ENCODE data around the gene AK9. TPM values are rescaled to one million over a fixed set of nuclear protein-coding genes. Genes with fewer than 3 reads are reported as not detected.

Gene AK9
- total RNA-seq, 1 donor from 2014 or later = 8.2 TPM

DNA sequence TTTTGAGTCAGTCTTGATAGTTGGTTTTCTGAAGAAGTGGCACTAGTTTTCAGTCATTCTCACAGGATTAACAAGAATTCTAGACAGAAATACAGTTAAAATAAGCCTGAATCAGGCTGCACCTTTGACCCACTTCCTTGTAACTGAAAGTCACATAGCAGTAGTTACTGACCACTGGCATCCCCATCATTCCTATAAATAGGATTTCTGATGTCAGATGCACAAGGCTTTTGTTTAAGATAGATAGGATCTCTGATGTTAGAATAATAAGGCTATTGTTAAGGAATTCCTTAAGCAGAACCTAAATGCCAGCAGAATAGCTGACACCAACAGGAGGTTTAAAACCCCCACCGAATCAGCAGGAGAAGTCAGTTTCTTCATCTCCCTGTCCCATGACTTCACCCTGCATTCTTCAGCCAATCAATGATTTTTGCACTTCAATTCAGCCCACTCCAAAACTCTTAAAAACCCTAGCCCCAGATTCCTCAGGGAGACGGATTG lies 177.4 kb downstream of the AK9 start:
- peak overlapping the region; percentile 59 for H2AFZ ChIP-seq (replicated peaks)
- peaks cover 31% of the 10 kb centered on the region for H3K4me1 ChIP-seq
- H4K20me1 ChIP-seq (ENCODE audit: low read depth) = no peaks in the 10 kb centered on the region
- H3K27ac Mint-ChIP-seq = peak overlapping the region; percentile 52
- no peaks in the 10 kb centered on the region for H3K27me3 Mint-ChIP-seq (ENCODE audit: insufficient read depth, low read depth)
- H3K36me3 Mint-ChIP-seq = no peaks in the 10 kb centered on the region
- peaks cover 14% of the 10 kb centered on the region for H3K9me3 Mint-ChIP-seq
- no peaks in the 10 kb centered on the region for H3K9me3 ChIP-seq (ENCODE audit: low read depth)
- no peaks in the 10 kb centered on the region for H3K36me3 ChIP-seq
- peak; percentile 43 for DNase-seq (ENCODE audit: low spot score)
- no peak for TF ChIP-seq EZH2 (IDR thresholded peaks at IDR 0.05)
- TF ChIP-seq EZH2phosphoT487 (IDR thresholded peaks at IDR 0.05) = no peak
- TF ChIP-seq, protein P1, sequence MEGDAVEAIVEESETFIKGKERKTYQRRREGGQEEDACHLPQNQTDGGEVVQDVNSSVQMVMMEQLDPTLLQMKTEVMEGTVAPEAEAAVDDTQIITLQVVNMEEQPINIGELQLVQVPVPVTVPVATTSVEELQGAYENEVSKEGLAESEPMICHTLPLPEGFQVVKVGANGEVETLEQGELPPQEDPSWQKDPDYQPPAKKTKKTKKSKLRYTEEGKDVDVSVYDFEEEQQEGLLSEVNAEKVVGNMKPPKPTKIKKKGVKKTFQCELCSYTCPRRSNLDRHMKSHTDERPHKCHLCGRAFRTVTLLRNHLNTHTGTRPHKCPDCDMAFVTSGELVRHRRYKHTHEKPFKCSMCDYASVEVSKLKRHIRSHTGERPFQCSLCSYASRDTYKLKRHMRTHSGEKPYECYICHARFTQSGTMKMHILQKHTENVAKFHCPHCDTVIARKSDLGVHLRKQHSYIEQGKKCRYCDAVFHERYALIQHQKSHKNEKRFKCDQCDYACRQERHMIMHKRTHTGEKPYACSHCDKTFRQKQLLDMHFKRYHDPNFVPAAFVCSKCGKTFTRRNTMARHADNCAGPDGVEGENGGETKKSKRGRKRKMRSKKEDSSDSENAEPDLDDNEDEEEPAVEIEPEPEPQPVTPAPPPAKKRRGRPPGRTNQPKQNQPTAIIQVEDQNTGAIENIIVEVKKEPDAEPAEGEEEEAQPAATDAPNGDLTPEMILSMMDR (IDR thresholded peaks at IDR 0.05) = no peak
- H3K9ac ChIP-seq = no peak overlapping the region
- peak overlapping the region; percentile 77 for H3K27ac ChIP-seq
- no peaks in the 10 kb centered on the region for H3K27me3 ChIP-seq
- H3K79me2 ChIP-seq (ENCODE audit: low read depth) = no peaks in the 10 kb centered on the region
- peaks cover 16% of the 10 kb centered on the region for H3K4me1 Mint-ChIP-seq
- H3F3A ChIP-seq (ENCODE audit: low read depth) = peaks cover 44% of the 10 kb centered on the region
- no peak overlapping the region for H3K4me3 Mint-ChIP-seq
- peak overlapping the region; percentile 47 for H3K4me2 ChIP-seq
- peak overlapping the region; percentile 9 for H3K4me3 ChIP-seq

DNA sequence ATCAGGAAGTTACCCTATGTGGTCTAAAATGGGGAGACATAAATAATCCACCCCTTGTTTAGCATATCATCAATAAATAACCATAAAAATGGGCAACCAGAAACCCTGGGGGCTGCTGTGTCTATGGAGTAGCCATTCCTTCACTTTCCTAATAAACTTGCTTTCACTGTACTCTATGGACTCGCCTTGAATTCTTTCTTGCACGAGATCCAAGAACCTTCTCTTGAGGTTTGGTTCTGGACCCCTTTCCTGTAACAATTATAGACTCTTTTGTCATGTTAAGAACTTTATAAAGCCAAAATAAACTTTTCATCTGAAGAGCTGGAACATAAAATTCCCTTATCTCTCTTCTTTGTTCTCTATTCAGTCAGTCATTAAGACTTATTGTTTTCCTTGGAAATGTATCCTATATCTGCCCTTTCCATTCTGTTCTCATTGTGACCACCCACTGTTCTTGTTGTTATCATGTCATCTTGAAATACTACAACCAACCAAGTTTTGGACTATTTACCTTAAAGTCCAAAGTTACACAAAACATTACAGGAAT lies 178.7 kb downstream of the AK9 start:
- peaks cover 48% of the 10 kb centered on the region for H3F3A ChIP-seq (ENCODE audit: low read depth)
- H3K4me2 ChIP-seq = no peak overlapping the region
- H3K79me2 ChIP-seq (ENCODE audit: low read depth) = no peaks in the 10 kb centered on the region
- H2AFZ ChIP-seq (replicated peaks) = no peak overlapping the region
- no peak for TF ChIP-seq EZH2phosphoT487 (IDR thresholded peaks at IDR 0.05)
- no peak for TF ChIP-seq EZH2 (IDR thresholded peaks at IDR 0.05)
- H3K4me1 ChIP-seq = peaks cover 32% of the 10 kb centered on the region
- Mint-ChIP-seq H3K27ac (no peak overlapping the region), H3K4me3 (no peak overlapping the region), H3K27me3 (ENCODE audit: insufficient read depth, low read depth) (no peaks in the 10 kb centered on the region), H3K36me3 (no peaks in the 10 kb centered on the region), H3K9me3 (peaks cover 14% of the 10 kb centered on the region), H3K4me1 (peaks cover 29% of the 10 kb centered on the region)
- no peak for DNase-seq (ENCODE audit: low spot score)
- H3K9ac ChIP-seq = no peak overlapping the region
- no peak overlapping the region for H3K27ac ChIP-seq
- no peak overlapping the region for H3K4me3 ChIP-seq
- H4K20me1 ChIP-seq (ENCODE audit: low read depth) = no peaks in the 10 kb centered on the region
- no peaks in the 10 kb centered on the region for H3K9me3 ChIP-seq (ENCODE audit: low read depth)
- no peaks in the 10 kb centered on the region for H3K36me3 ChIP-seq
- H3K27me3 ChIP-seq = no peaks in the 10 kb centered on the region

DNA sequence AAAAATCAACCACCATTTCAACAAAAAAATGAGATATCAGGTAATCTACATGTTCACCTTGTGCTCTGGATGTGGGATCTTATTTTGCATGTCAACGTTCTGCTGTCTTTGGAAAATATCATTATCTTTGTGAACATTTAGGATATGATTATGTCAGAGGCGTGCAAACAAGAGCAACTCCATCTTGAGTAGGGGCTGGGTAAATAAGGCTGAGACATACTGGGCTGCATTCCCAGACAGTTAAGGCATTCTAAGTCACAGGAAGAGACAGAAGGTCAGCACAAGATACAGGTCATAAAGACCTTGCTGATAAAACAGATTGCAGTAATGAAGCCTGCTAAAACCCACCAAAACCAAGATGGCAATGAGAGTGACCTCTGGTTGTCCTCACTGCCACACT lies 179.2 kb downstream of the AK9 start:
- Histone ChIP-seq H3K27me3 (no peaks in the 10 kb centered on the region), H3K36me3 (no peaks in the 10 kb centered on the region), H3K4me2 (no peak overlapping the region), H3K4me3 (no peak overlapping the region), H3K27ac (no peak overlapping the region), H3K79me2 (ENCODE audit: low read depth) (no peaks in the 10 kb centered on the region), H3K9me3 (ENCODE audit: low read depth) (no peaks in the 10 kb centered on the region), H3K9ac (no peak overlapping the region), H2AFZ (replicated peaks) (no peak overlapping the region), H3F3A (ENCODE audit: low read depth) (peaks cover 50% of the 10 kb centered on the region), H4K20me1 (ENCODE audit: low read depth) (no peaks in the 10 kb centered on the region), H3K4me1 (peaks cover 37% of the 10 kb centered on the region)
- Mint-ChIP-seq H3K27me3 (ENCODE audit: insufficient read depth, low read depth) (no peaks in the 10 kb centered on the region), H3K9me3 (peaks cover 14% of the 10 kb centered on the region), H3K4me3 (no peak overlapping the region), H3K27ac (no peak overlapping the region), H3K36me3 (no peaks in the 10 kb centered on the region), H3K4me1 (peaks cover 34% of the 10 kb centered on the region)
- no peak for DNase-seq (ENCODE audit: low spot score)
- no peak for TF ChIP-seq EZH2 (IDR thresholded peaks at IDR 0.05)
- TF ChIP-seq, protein P1 (IDR thresholded peaks at IDR 0.05) = no peak

DNA sequence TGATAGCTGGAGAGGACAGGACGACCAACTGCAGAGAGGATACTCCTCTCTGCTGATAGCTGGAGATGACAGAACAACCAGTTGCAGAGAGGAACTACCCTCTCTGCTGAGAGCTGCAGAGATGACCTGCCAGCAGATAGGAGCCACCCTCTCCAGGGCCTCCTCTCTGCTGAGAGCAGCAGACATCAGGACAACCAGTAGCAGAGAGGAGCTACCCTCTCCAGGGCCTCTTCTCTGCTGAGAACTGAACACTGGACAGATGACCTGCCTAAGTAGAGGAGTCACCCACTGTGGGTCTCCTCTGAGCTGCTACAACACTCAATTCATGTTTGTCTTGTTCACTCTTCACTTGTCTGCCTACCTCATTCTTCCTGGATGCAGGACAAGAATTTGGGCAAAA lies 180.6 kb downstream of the AK9 start:
- peaks cover 14% of the 10 kb centered on the region for H3K9me3 Mint-ChIP-seq
- no peak overlapping the region for H3K9ac ChIP-seq
- H3K27ac Mint-ChIP-seq = no peak overlapping the region
- H3K79me2 ChIP-seq (ENCODE audit: low read depth) = no peaks in the 10 kb centered on the region
- no peak overlapping the region for H3K4me3 Mint-ChIP-seq
- H3K4me1 ChIP-seq = peaks cover 41% of the 10 kb centered on the region
- no peaks in the 10 kb centered on the region for H3K36me3 Mint-ChIP-seq
- H3K4me1 Mint-ChIP-seq = peaks cover 36% of the 10 kb centered on the region
- H3K4me3 ChIP-seq = no peak overlapping the region
- H3K9me3 ChIP-seq (ENCODE audit: low read depth) = no peaks in the 10 kb centered on the region
- no peak overlapping the region for H3K4me2 ChIP-seq
- peaks cover 54% of the 10 kb centered on the region for H3F3A ChIP-seq (ENCODE audit: low read depth)
- no peak for DNase-seq (ENCODE audit: low spot score)
- H3K27ac ChIP-seq = no peak overlapping the region
- H3K27me3 ChIP-seq = no peaks in the 10 kb centered on the region
- H4K20me1 ChIP-seq (ENCODE audit: low read depth) = no peaks in the 10 kb centered on the region
- H3K36me3 ChIP-seq = no peaks in the 10 kb centered on the region
- no peak for TF ChIP-seq EZH2 (IDR thresholded peaks at IDR 0.05)
- no peak for TF ChIP-seq EZH2phosphoT487 (IDR thresholded peaks at IDR 0.05)
- TF ChIP-seq, protein P1 (IDR thresholded peaks at IDR 0.05) = no peak
- H2AFZ ChIP-seq (replicated peaks) = no peak overlapping the region
- H3K27me3 Mint-ChIP-seq (ENCODE audit: insufficient read depth, low read depth) = no peaks in the 10 kb centered on the region

All from neural progenitor cell (in vitro differentiated cells).